Islet precursor cell (in vitro differentiated cells): ENCODE measurements around the gene WLS.
A peak's percentile ranks its signal among the peaks of the same experiment; 100 is the strongest.
"Not testable (repeated sequence)": the region's sequence is repeated elsewhere in the genome, so short reads cannot be mapped to it uniquely, and the experiment has no call there.

Experiments
- DNase-seq: peaks from one replicate; pipeline ENCODE4 v3.0.0-alpha.2; 2018

The WLS gene

GRCh38 chr1:68163220-68163619 is 69.1 kb downstream of the WLS start:
- DNase-seq, result no peak

- DNase-seq, result no peak
These were observed 69.6 kb downstream of the WLS start for GRCh38 chr1:68162761-68163160.

GRCh38 chr1:68161672-68162071 is 70.7 kb downstream of the WLS start:
- not testable (repeated sequence) for DNase-seq

- DNase-seq, result not testable (repeated sequence)
These were observed 71.4 kb downstream of the WLS start for GRCh38 chr1:68160935-68161334.

- no peak for DNase-seq
These were observed 72.3 kb downstream of the WLS start for GRCh38 chr1:68160021-68160420.

- no peak for DNase-seq
These were observed 73.5 kb downstream of the WLS start for GRCh38 chr1:68158837-68159236.

GRCh38 chr1:68157416-68157815 is 74.9 kb downstream of the WLS start:
- DNase-seq, result no peak

GRCh38 chr1:68151690-68152089 is 80.6 kb downstream of the WLS start:
- DNase-seq, result peak; percentile 20

GRCh38 chr1:68149907-68150306 is 82.4 kb downstream of the WLS start:
- no peak for DNase-seq

GRCh38 chr1:68149110-68149798 is 83.1 kb downstream of the WLS start:
- DNase-seq, result no peak

GRCh38 chr1:68148631-68149030 is 83.7 kb downstream of the WLS start:
- DNase-seq, result no peak

GRCh38 chr1:68147534-68148171 is 84.7 kb downstream of the WLS start:
- DNase-seq, result no peak

- DNase-seq, result no peak
These were observed 86.8 kb downstream of the WLS start for GRCh38 chr1:68145418-68146126.

GRCh38 chr1:68144856-68145255 is 87.5 kb downstream of the WLS start:
- no peak for DNase-seq

GRCh38 chr1:68143633-68144032 is 88.7 kb downstream of the WLS start:
- no peak for DNase-seq

- no peak for DNase-seq
These were observed 89.9 kb downstream of the WLS start for GRCh38 chr1:68142461-68142860.

GRCh38 chr1:68142036-68142435 is 90.3 kb downstream of the WLS start:
- DNase-seq, result no peak

- no peak for DNase-seq
These were observed 91.0 kb downstream of the WLS start for GRCh38 chr1:68141071-68142021.

GRCh38 chr1:68140536-68140935 is 91.8 kb downstream of the WLS start:
- DNase-seq, result no peak

- DNase-seq, result no peak
These were observed 96.1 kb downstream of the WLS start for GRCh38 chr1:68136187-68136586.

- peak; percentile 29 for DNase-seq
These were observed 99.7 kb downstream of the WLS start for GRCh38 chr1:68132426-68133130.

- peak; percentile 37 for DNase-seq
These were observed 101.1 kb downstream of the WLS start for GRCh38 chr1:68131261-68131660.
